Stimulated activated naive CD4-positive, alpha-beta T cell (primary cell): ENCODE measurements around the gene PIEZO2.

Experiments
- DNase-seq, 6 experiments: peaks; one replicate each; lab custom pipeline; 2025; lab: John Stamatoyannopoulos, UW

PIEZO2 gene

DNA sequence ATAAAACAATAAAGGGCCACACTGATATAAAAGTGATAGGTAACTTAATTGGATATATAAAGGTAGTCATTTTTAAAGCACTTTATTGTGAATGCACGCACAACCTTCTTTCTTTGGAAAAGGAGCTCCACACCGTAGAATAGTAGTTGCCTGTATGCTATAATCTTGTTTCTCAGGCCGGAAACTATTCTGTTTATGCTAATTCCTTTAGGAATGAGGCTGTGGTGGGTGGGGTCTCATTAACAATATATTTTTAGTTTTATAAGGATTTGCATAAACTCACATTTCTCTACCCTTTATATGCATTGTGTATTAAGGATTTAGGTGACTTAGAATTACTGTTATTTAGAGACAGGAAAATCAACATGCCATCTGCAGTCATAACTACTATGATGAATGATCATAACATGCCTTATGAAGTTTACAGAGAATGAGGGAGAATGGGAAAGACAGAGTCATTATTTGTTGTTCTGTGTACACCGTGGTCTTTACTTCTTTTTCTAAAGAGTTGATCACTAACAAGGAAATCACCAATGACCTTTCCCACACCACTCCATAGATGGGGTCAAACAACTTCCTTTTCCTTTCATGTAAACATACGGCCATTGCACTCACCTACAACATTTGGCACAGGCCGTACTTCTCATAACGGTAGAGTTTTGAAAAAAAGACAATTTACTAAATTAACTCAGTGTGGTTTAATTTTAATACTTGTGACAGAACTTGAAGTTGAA, 84.5 kb downstream of the PIEZO2 start:
- no peak for DNase-seq

DNA sequence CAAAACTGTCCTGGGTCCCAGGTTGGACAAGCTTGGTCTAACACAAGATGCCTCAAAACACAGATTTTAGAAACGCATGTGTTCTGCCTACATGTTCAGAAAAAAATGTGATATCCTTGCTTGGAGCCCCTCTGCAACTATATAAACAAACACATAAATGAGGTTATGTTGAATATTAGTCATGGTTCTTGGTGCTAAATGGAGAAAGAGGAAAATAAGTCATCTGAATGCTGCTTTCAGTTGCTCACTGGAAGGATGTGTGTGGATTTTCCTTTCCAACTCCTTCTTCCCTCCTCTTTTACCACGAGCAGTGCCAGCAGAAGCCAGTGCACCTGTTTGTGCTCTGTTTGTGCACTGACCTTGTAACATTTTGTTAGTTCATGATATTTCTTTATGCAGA, 85.3 kb downstream of the PIEZO2 start:
- DNase-seq, result no peak

DNA sequence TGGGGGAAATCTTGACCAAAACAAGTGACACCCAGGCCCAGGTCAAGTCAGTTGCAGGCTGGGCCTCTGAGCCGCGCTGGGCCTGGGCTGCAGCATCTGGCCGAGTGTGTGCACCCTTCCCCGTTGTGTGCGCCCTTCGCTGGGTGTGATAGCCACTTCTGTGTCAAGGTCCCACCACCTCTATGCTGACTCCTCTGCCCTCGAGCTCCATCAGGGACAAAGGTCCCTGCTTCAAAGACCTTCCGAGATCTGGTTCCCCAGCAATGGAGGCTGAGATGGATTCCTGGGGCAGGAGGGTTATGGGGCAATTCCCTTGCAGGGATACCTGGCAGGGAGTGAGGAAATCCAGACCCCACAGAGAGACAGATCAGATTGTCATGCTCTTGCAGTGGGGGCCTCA, 93.6 kb downstream of the PIEZO2 start:
- DNase-seq, result no peak

DNA sequence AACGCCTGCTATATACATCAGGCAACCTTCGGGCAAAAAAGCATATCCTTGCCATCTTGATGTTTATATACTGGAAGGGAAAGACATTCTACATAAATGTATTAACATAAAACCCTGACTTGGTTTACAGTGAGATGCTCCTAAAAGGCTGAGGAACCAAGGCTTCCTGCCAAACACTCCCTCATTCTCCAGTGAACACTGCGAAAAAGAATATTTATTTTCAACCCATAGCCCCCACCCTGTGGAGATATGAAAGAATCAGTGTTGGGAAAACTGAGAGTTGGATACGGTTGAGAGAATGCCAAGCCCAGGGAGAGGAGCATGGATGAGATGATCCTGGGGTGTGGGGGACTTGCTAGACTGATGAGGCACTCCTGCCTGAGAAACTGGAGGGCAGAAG, 94.9 kb downstream of the PIEZO2 start:
- DNase-seq, result no peak

DNA sequence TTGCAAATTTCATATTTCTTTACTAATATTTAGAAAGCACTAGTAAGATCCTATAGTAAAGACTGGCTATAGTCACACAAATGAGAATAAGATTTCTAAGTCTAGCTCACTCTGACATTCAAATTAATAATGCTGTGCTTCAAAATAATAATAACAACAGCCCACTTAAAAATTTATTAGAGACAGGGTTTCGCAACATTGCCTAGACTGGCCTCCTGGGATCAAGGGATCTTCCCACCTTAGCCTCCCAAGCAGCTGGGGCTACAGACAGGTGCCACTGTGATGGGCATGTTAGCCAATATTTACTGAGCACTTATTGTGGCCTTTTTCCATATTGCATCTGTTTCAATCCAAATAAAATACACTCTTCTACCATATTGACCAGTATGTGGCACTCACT, 96.1 kb downstream of the PIEZO2 start:
- no peak for DNase-seq

GRCh38 chr18:11052800-11053199, 96.6 kb downstream of the PIEZO2 start:
- no peak for DNase-seq

GRCh38 chr18:11051462-11051861, 97.9 kb downstream of the PIEZO2 start:
- DNase-seq, result no peak

GRCh38 chr18:11050966-11051365, 98.4 kb downstream of the PIEZO2 start:
- DNase-seq, result no peak

GRCh38 chr18:11047817-11048216, 101.6 kb downstream of the PIEZO2 start:
- no peak for DNase-seq

DNA sequence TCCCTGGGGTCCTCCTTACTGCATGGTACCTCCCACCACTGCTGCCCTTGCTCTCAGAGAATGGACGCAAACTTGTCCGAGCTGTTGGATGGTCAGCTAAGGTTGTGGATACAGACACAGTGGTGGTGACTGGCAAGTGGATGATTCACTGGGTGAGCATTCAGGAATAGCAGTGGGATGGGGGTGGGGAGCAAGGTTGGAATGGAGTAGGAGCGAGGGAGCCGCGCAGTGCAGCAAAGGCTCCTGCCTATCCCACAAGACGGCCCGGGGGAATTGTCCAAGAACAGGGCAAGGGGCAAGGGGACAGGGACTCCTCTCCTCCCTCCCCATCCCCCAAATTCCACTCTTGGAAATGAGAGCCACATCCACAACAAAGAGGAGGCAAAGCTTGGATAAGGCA, 102.2 kb downstream of the PIEZO2 start:
- no peak for DNase-seq

GRCh38 chr18:11046140-11046539, 103.2 kb downstream of the PIEZO2 start:
- no peak for DNase-seq

DNA sequence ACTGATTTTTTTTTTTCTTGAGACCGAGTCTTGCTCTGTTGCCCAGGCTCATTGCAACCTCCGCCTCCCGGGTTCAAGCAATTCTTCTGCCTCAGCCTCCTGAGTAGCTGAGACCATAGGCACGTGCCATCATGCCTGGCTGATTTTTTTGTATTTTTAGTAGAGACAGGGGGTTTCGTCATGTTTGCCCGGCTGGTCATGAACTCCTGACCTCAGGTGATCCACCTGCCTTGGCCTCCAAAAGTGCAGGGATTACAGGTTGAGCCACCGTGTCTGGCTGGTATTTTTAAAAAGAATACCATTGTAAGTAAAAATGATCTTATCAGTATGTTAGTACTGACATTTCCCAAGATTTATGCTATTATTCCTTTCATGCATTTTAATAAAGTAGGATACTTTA, 105.7 kb downstream of the PIEZO2 start:
- no peak for DNase-seq

GRCh38 chr18:11042247-11042646, 107.1 kb downstream of the PIEZO2 start:
- no peak for DNase-seq

- DNase-seq, result no peak
These were observed 108.3 kb downstream of the PIEZO2 start for GRCh38 chr18:11040823-11041656.

DNA sequence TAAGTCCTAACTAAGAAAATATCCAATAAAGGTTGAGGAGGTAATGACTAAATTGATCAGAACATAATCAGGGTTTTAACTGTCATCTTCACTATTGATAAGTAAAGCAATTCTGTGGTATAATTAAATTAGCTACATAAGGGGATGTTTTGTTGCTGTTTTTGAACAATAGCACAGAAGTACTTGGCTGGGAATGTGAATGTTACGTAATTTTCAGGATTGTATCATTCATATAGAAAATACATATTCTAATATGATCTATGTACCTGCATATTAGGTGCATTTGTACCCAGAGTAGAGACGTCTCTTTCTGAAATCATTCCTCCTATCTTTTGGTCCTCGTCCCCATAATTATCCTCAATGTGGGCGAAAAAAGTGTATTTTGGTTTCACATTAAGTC, 109.0 kb downstream of the PIEZO2 start:
- DNase-seq, result no peak

GRCh38 chr18:11037533-11038240, 111.7 kb downstream of the PIEZO2 start:
- DNase-seq, result no peak

- no peak for DNase-seq
These were observed 113.4 kb downstream of the PIEZO2 start for GRCh38 chr18:11035814-11036495.

GRCh38 chr18:11035376-11035775, 114.0 kb downstream of the PIEZO2 start:
- DNase-seq, result no peak

- no peak for DNase-seq
These were observed 114.5 kb downstream of the PIEZO2 start for GRCh38 chr18:11034884-11035283.

GRCh38 chr18:11033503-11033902, 115.9 kb downstream of the PIEZO2 start:
- DNase-seq, result no peak

- DNase-seq, result no peak
These were observed 117.4 kb downstream of the PIEZO2 start for GRCh38 chr18:11031966-11032365.

- no peak for DNase-seq
These were observed 120.3 kb downstream of the PIEZO2 start for GRCh38 chr18:11029021-11029420.
